SKM-1 treated with dmso at 0.1 percent for 144 hours (cell line): ENCODE results near the gene ZNF362.

Source experiments
- DNase-seq: peaks from one replicate; lab custom pipeline; 2025; ENCODE audit not compliant: unreplicated experiment; lab: John Stamatoyannopoulos, UW

The ZNF362 gene

GRCh38 chr1:33323663-33324477 is 67.6 kb downstream of the ZNF362 start:
- DNase-seq: no peak

GRCh38 chr1:33324677-33325575 is 68.6 kb downstream of the ZNF362 start:
- DNase-seq: no peak

- DNase-seq: no peak
These were observed 70.5 kb downstream of the ZNF362 start for GRCh38 chr1:33326785-33327184.

GRCh38 chr1:33327587-33328325 is 71.5 kb downstream of the ZNF362 start:
- DNase-seq: peak; percentile 61

GRCh38 chr1:33328817-33329216 is 72.5 kb downstream of the ZNF362 start:
- no peak for DNase-seq

- DNase-seq: no peak
These were observed 73.5 kb downstream of the ZNF362 start for GRCh38 chr1:33329600-33330305.

- DNase-seq: no peak
These were observed 74.1 kb downstream of the ZNF362 start for GRCh38 chr1:33330361-33330890.

- no peak for DNase-seq
These were observed 74.6 kb downstream of the ZNF362 start for GRCh38 chr1:33330906-33331305.

- DNase-seq: no peak
These were observed 75.4 kb downstream of the ZNF362 start for GRCh38 chr1:33331444-33332356.

GRCh38 chr1:33332357-33332789 is 76.1 kb downstream of the ZNF362 start:
- no peak for DNase-seq

GRCh38 chr1:33332881-33333280 is 76.6 kb downstream of the ZNF362 start:
- no peak for DNase-seq

- no peak for DNase-seq
These were observed 77.8 kb downstream of the ZNF362 start for GRCh38 chr1:33334081-33334552.

GRCh38 chr1:33335020-33335419 is 78.7 kb downstream of the ZNF362 start:
- DNase-seq: peak; percentile 83

GRCh38 chr1:33336580-33336979 is 80.3 kb downstream of the ZNF362 start:
- DNase-seq: no peak

- DNase-seq: no peak
These were observed 81.1 kb downstream of the ZNF362 start for GRCh38 chr1:33337441-33337840.

GRCh38 chr1:33338048-33338439 is 81.8 kb downstream of the ZNF362 start:
- DNase-seq: no peak

- DNase-seq: peak; percentile 96
These were observed 82.3 kb downstream of the ZNF362 start for GRCh38 chr1:33338440-33339211.

GRCh38 chr1:33339413-33339812 is 83.1 kb downstream of the ZNF362 start:
- DNase-seq: no peak
